Astrocyte (in vitro differentiated cells and primary cell): Measurements from ENCODE around the gene XKR8. TPM values are rescaled to one million over a fixed set of nuclear protein-coding genes. Genes with fewer than 3 reads are reported as not detected.

ENCODE experiments used
- DNase-seq: peaks from one replicate; pipeline ENCODE4 v3.0.0-alpha.2; 2010; ENCODE audit warnings: low read depth
- FAIRE-seq: peaks from 2 replicates; lab custom pipeline; 2011; peaks lifted over from hg19 to GRCh38; lab: Jason Lieb, UNC
- H2AFZ ChIP-seq: 2 replicates; pipeline ENCODE4 v1.6.0; 2012; ENCODE audit warnings: low read depth, low read length, inconsistent platforms
- H3K27ac ChIP-seq: 2 replicates; pipeline ENCODE4 v1.5.1; 2011; ENCODE audit warnings: low read depth, low read length, inconsistent platforms
- H3K27me3 ChIP-seq: 2 replicates; pipeline ENCODE4 v1.6.0; 2011; ENCODE audit warnings: low read length, inconsistent platforms; ENCODE audit not compliant: insufficient read depth
- H3K36me3 ChIP-seq: 2 replicates; pipeline ENCODE4 v1.5.1; 2011; ENCODE audit warnings: low read length, inconsistent platforms; ENCODE audit not compliant: insufficient read depth
- H3K4me1 ChIP-seq: 2 replicates; pipeline ENCODE4 v1.5.1; 2011; ENCODE audit warnings: low read length, inconsistent platforms; ENCODE audit not compliant: insufficient read depth
- H3K4me2 ChIP-seq: 2 replicates; pipeline ENCODE4 v1.6.0; 2012; ENCODE audit warnings: low read length, inconsistent platforms
- H3K4me3 ChIP-seq: 2 replicates; pipeline ENCODE4 v1.5.1; 2011; ENCODE audit warnings: low read depth, mild to moderate bottlenecking, low read length, inconsistent platforms; ENCODE audit not compliant: insufficient read depth
- H3K79me2 ChIP-seq: 2 replicates; pipeline ENCODE4 v1.6.0; 2012; ENCODE audit warnings: mild to moderate bottlenecking, low read length, inconsistent platforms; ENCODE audit not compliant: insufficient read depth
- H3K9ac ChIP-seq: 2 replicates; pipeline ENCODE4 v1.6.0; 2012; ENCODE audit warnings: mild to moderate bottlenecking, low read length, inconsistent platforms
- H3K9me3 ChIP-seq: 2 replicates; pipeline ENCODE4 v1.5.1; 2012; ENCODE audit warnings: low read depth, mild to moderate bottlenecking, low read length, inconsistent platforms; ENCODE audit not compliant: insufficient read depth
- H4K20me1 ChIP-seq: 2 replicates; pipeline ENCODE4 v1.6.0; 2012; ENCODE audit warnings: low read length, inconsistent platforms; ENCODE audit not compliant: insufficient read depth
- H3K27ac Mint-ChIP-seq: one replicate; pipeline ENCODE4 v1.8.0; 2021; ENCODE audit warnings: mild to moderate bottlenecking, mixed read lengths; ENCODE audit not compliant: unreplicated experiment
- H3K27me3 Mint-ChIP-seq: one replicate; pipeline ENCODE4 v1.8.0; 2021; ENCODE audit warnings: low read depth, mixed read lengths; ENCODE audit not compliant: unreplicated experiment
- H3K36me3 Mint-ChIP-seq: one replicate; pipeline ENCODE4 v1.8.0; 2021; ENCODE audit warnings: low read depth, mixed read lengths; ENCODE audit not compliant: unreplicated experiment
- H3K4me1 Mint-ChIP-seq: one replicate; pipeline ENCODE4 v1.8.0; 2021; ENCODE audit warnings: low read depth, mixed read lengths; ENCODE audit not compliant: unreplicated experiment
- H3K4me3 Mint-ChIP-seq: one replicate; pipeline ENCODE4 v1.8.0; 2021; ENCODE audit warnings: mild to moderate bottlenecking, moderate library complexity, mixed read lengths; ENCODE audit not compliant: unreplicated experiment
- H3K9me3 Mint-ChIP-seq: one replicate; pipeline ENCODE4 v1.8.0; 2021; ENCODE audit warnings: mild to moderate bottlenecking, mixed read lengths; ENCODE audit not compliant: unreplicated experiment
- EZH2 ChIP-seq: IDR thresholded peaks from 2 replicates; pipeline ENCODE4 v1.6.1; 2012; ENCODE audit warnings: mild to moderate bottlenecking, low read length, inconsistent platforms; ENCODE audit not compliant: insufficient read depth
- total RNA-seq: library from RNA; stranded (reverse); gene quantifications from 2 replicates; pipeline ENCODE4 v1.2.1, GENCODE V29; 2021
- TF ChIP-seq, protein P1 (sequence below): IDR thresholded peaks from 2 replicates; pipeline ENCODE4 v1.5.1; 2011; ENCODE audit warnings: low read depth, mild to moderate bottlenecking, inconsistent platforms, low read length, moderate library complexity; ENCODE audit not compliant: insufficient read depth

XKR8 gene
- total RNA-seq, 1 donor from 2014 or later: 11.3 TPM

DNA sequence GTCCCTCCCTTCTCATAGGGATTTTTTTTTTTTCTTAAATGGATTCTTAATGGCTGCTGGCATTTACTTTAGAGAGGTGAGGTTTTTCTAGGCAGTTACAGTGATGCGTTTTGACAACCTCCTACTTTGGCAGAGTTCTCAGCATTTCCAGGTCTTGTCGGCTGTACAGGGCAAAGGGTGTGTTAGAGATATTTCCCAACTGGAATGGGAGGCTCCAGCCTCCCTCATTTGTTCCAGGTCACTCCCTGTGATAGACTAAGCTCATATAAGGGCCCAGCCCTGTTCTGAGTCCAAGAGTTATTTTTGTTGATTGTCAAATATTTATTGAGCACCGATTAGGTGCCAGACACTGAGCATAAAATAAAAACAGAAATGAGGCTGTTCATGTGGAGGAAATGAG is 7.6 kb upstream of the XKR8 start:
- H3K27me3 ChIP-seq: peaks cover 3% of the 10 kb centered on the region
- H3K4me1 ChIP-seq: no peaks in the 10 kb centered on the region
- no peaks in the 10 kb centered on the region for H4K20me1 ChIP-seq
- H3K4me2 ChIP-seq: no peak overlapping the region
- H3K9me3 ChIP-seq: no peaks in the 10 kb centered on the region
- no peak overlapping the region for H3K27ac ChIP-seq
- Mint-ChIP-seq H3K9me3 (peaks cover 2% of the 10 kb centered on the region), H3K27ac (no peak overlapping the region), H3K36me3 (peaks cover 2% of the 10 kb centered on the region), H3K4me1 (no peaks in the 10 kb centered on the region), H3K27me3 (peaks cover 25% of the 10 kb centered on the region), H3K4me3 (no peak overlapping the region)
- FAIRE-seq (no peak), DNase-seq (no peak)
- TF ChIP-seq, protein P1, sequence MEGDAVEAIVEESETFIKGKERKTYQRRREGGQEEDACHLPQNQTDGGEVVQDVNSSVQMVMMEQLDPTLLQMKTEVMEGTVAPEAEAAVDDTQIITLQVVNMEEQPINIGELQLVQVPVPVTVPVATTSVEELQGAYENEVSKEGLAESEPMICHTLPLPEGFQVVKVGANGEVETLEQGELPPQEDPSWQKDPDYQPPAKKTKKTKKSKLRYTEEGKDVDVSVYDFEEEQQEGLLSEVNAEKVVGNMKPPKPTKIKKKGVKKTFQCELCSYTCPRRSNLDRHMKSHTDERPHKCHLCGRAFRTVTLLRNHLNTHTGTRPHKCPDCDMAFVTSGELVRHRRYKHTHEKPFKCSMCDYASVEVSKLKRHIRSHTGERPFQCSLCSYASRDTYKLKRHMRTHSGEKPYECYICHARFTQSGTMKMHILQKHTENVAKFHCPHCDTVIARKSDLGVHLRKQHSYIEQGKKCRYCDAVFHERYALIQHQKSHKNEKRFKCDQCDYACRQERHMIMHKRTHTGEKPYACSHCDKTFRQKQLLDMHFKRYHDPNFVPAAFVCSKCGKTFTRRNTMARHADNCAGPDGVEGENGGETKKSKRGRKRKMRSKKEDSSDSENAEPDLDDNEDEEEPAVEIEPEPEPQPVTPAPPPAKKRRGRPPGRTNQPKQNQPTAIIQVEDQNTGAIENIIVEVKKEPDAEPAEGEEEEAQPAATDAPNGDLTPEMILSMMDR: no peak
- TF ChIP-seq EZH2: no peak
- H3K4me3 ChIP-seq: no peak overlapping the region
- H3K79me2 ChIP-seq: no peaks in the 10 kb centered on the region
- H2AFZ ChIP-seq: no peak overlapping the region
- no peaks in the 10 kb centered on the region for H3K36me3 ChIP-seq
- no peak overlapping the region for H3K9ac ChIP-seq

DNA sequence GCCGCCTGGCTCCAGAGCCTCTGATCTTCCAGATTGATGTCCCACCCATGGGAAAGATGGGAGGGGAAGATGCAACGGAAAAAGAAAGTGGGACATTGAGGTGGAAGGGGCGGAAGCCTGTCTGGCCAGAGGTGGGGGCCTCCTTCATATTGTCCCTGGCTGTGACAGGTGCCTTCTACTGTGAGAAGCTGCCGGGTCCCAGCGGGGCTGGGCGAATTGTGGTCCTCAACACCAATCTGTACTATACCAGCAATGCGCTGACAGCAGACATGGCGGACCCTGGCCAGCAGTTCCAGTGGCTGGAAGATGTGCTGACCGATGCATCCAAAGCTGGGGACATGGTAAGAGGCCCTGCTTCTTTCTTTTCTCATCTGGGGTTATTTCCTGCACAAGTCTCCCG is 5.6 kb upstream of the XKR8 start:
- Histone ChIP-seq H2AFZ (no peak overlapping the region), H3K79me2 (no peaks in the 10 kb centered on the region), H3K27me3 (peaks cover 3% of the 10 kb centered on the region), H3K9ac (no peak overlapping the region), H3K4me2 (no peak overlapping the region), H3K27ac (no peak overlapping the region), H3K9me3 (no peaks in the 10 kb centered on the region), H3K4me3 (no peak overlapping the region), H4K20me1 (no peaks in the 10 kb centered on the region), H3K4me1 (no peaks in the 10 kb centered on the region), H3K36me3 (no peaks in the 10 kb centered on the region)
- TF ChIP-seq, protein P1: no peak
- TF ChIP-seq EZH2: no peak
- peaks cover 27% of the 10 kb centered on the region for H3K27me3 Mint-ChIP-seq
- DNase-seq (no peak), FAIRE-seq (no peak)
- H3K9me3 Mint-ChIP-seq: peaks cover 2% of the 10 kb centered on the region
- H3K27ac Mint-ChIP-seq: no peak overlapping the region
- H3K36me3 Mint-ChIP-seq: peaks cover 4% of the 10 kb centered on the region
- no peak overlapping the region for H3K4me3 Mint-ChIP-seq
- no peaks in the 10 kb centered on the region for H3K4me1 Mint-ChIP-seq

- Histone ChIP-seq H4K20me1 (no peaks in the 10 kb centered on the region), H3K36me3 (no peaks in the 10 kb centered on the region), H3K27me3 (peaks cover 3% of the 10 kb centered on the region), H3K27ac (no peak overlapping the region), H3K79me2 (no peaks in the 10 kb centered on the region), H3K9ac (no peak overlapping the region), H3K4me3 (no peak overlapping the region), H3K4me1 (peaks cover 2% of the 10 kb centered on the region), H2AFZ (no peak overlapping the region), H3K9me3 (no peaks in the 10 kb centered on the region), H3K4me2 (no peak overlapping the region)
- TF ChIP-seq EZH2: no peak
- TF ChIP-seq, protein P1: no peak
- Mint-ChIP-seq H3K36me3 (peaks cover 4% of the 10 kb centered on the region), H3K9me3 (peaks cover 2% of the 10 kb centered on the region), H3K27me3 (peaks cover 27% of the 10 kb centered on the region), H3K4me3 (no peak overlapping the region), H3K27ac (no peak overlapping the region), H3K4me1 (no peaks in the 10 kb centered on the region)
- FAIRE-seq: no peak
- no peak for DNase-seq
These were observed 4.7 kb upstream of the XKR8 start for GRCh38 chr1:27955076-27955475.
